Stimulated activated CD8-positive, alpha-beta memory T cell treated with anti-CD3 and anti-CD28 coated beads, Interleukin-12 subunit alpha, Interleukin-12 subunit beta, amount 100 ng/mL, for 1 hour (primary cell): Measurements from ENCODE around the gene RFX6.

Source experiments
- DNase-seq: peaks from one replicate; pipeline ENCODE4 v3.0.0-alpha.2; 2020; ENCODE audit warnings: low read depth

Gene RFX6

GRCh38 chr6:116971959-116972358 is 94.9 kb downstream of the RFX6 start:
- no peak for DNase-seq

GRCh38 chr6:116973976-116974375 is 96.9 kb downstream of the RFX6 start:
- no peak for DNase-seq

- DNase-seq: no peak
These were observed 97.7 kb downstream of the RFX6 start for GRCh38 chr6:116974526-116975316.

DNA sequence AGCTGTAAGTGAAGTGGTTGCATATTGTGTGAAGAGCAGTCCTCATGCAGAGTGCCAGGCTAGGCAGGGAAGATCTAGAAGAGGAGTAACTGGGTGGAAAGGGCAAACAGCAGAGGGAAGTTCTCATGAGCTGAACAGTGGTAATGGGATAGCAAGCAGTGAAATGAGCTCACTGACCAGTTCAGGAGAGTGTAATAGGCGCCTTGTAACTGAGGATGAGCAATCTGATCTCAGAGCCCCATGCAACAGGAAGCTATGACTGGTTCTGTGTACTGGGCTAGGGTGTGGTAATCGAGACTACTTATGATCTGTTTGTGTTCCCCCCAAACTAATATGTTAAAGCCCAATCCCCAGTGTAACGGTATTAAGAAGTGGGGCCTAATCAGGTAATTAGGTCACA is 98.6 kb downstream of the RFX6 start:
- no peak for DNase-seq

DNA sequence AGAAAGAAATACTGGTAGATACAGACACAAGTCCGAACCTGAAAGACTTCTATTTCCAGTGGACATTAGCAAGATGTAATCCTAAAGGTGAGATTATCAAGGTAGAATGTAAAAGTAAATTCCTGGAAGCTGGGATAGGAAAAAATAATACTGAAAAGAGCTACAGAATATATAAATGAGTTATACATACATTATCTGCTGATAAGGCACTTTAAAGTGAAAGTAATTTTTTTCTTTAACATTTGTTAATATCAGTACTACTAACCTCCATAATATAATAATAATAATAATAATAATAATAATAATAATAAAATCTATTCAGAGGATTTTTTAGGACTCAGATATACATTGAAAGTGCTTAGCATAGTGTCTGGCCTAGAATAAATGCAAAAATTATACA is 102.5 kb downstream of the RFX6 start:
- DNase-seq: no peak
